Cerebellar cortex (tissue), 1 donor: ENCODE results near the gene HIF3A.
A peak's percentile ranks its signal among the peaks of the same experiment; 100 is the strongest.
"Not testable (repeated sequence)": the region's sequence is repeated elsewhere in the genome, so short reads cannot be mapped to it uniquely, and the experiment has no call there.

Source experiments
- DNase-seq: peaks from one replicate; pipeline ENCODE4 v3.0.0-alpha.2; 2015; ENCODE audit warnings: low spot score

Gene HIF3A

GRCh38 chr19:46294494-46294893 is 2.3 kb upstream of the HIF3A start:
- DNase-seq = no peak

- DNase-seq = no peak
These were observed 1.2 kb upstream of the HIF3A start for GRCh38 chr19:46295401-46296201.

- no peak for DNase-seq
These were observed 701 bp upstream of the HIF3A start for GRCh38 chr19:46296202-46296480.

GRCh38 chr19:46297700-46298478 is 1.0 kb downstream of the HIF3A start:
- peak; percentile 13 for DNase-seq

GRCh38 chr19:46298479-46299003 is 1.7 kb downstream of the HIF3A start:
- DNase-seq = no peak

GRCh38 chr19:46299004-46299509 is 2.2 kb downstream of the HIF3A start:
- DNase-seq = peak; percentile 16

GRCh38 chr19:46299695-46300094 is 2.9 kb downstream of the HIF3A start:
- no peak for DNase-seq

GRCh38 chr19:46303322-46303690 is 6.5 kb downstream of the HIF3A start:
- no peak for DNase-seq

- DNase-seq = no peak
These were observed 7.0 kb downstream of the HIF3A start for GRCh38 chr19:46303691-46304397.

GRCh38 chr19:46306501-46306900 is 9.7 kb downstream of the HIF3A start:
- no peak for DNase-seq

GRCh38 chr19:46308510-46308909 is 11.7 kb downstream of the HIF3A start:
- DNase-seq = no peak

- DNase-seq = no peak
These were observed 12.2 kb downstream of the HIF3A start for GRCh38 chr19:46309056-46309455.

GRCh38 chr19:46311444-46311843 is 14.6 kb downstream of the HIF3A start:
- DNase-seq = no peak

GRCh38 chr19:46313540-46314469 is 17.0 kb downstream of the HIF3A start:
- DNase-seq = not testable (repeated sequence)

GRCh38 chr19:46317339-46317738 is 20.5 kb downstream of the HIF3A start:
- DNase-seq = no peak

GRCh38 chr19:46319613-46320012 is 22.8 kb downstream of the HIF3A start:
- no peak for DNase-seq

GRCh38 chr19:46320559-46320958 is 23.7 kb downstream of the HIF3A start:
- no peak for DNase-seq

- no peak for DNase-seq
These were observed 24.8 kb downstream of the HIF3A start for GRCh38 chr19:46321653-46322052.

- not testable (repeated sequence) for DNase-seq
These were observed 26.4 kb downstream of the HIF3A start for GRCh38 chr19:46323227-46323626.

- DNase-seq = no peak
These were observed 27.4 kb downstream of the HIF3A start for GRCh38 chr19:46324277-46324676.

GRCh38 chr19:46326608-46327007 is 29.8 kb downstream of the HIF3A start:
- DNase-seq = no peak
